IMR-90 (cell line): ENCODE measurements around the gene SMIM44. TPM values are rescaled to one million over a fixed set of nuclear protein-coding genes. Genes with fewer than 3 reads are reported as not detected.
A peak's percentile ranks its signal among the peaks of the same experiment; 100 is the strongest.

Source experiments
- ATAC-seq: fragments of 200-7000 bp; cut with Tn5 transposase; 2 replicates; pipeline ENCODE4 v1.9.1; 2020; ENCODE audit warnings: low read depth, mild to moderate bottlenecking, moderate library complexity
- BruUV-seq: library from RNA; stranded (reverse); fragments of 400-500 nt; replicated peaks from 2 replicates; lab custom pipeline; 2021; lab: Mats Ljungman, UMichigan
- CTCF ChIA-PET: fragments of 300-600 bp; formaldehyde crosslinking; extraction: SDS; loops from one replicate; lab custom pipeline; 2021; ENCODE audit warnings: antibody characterized with exemption; lab: Yijun Ruan, JAX
- POLR2A ChIA-PET: fragments of 300-600 bp; sonication (Branson Sonifier 250); formaldehyde crosslinking; loops from one replicate; lab custom pipeline; 2022; ENCODE audit warnings: antibody characterized with exemption; ENCODE audit not compliant: unreplicated experiment; lab: Charles Lee
- DNase-seq: peaks from one replicate; pipeline ENCODE4 v3.0.0; 2013
- H2AFZ ChIP-seq: replicated peaks from 2 replicates; pipeline ENCODE3; 2013; ENCODE audit warnings: low read length, mild to moderate bottlenecking; ENCODE audit not compliant: poor library complexity
- H2AK5ac ChIP-seq: 2 replicates; pipeline ENCODE4 v1.6.1; 2013; ENCODE audit warnings: low read depth, low read length, inconsistent platforms
- H2AK9ac ChIP-seq: replicated peaks from 2 replicates; pipeline ENCODE3; 2013; ENCODE audit warnings: mild to moderate bottlenecking, low read depth, low read length, moderate library complexity; ENCODE audit not compliant: poor library complexity
- H2BK120ac ChIP-seq: 2 replicates; pipeline ENCODE4 v1.6.1; 2013; ENCODE audit warnings: low read depth, low read length, inconsistent platforms
- H2BK15ac ChIP-seq: 3 replicates; pipeline ENCODE4 v1.6.1; 2013; ENCODE audit warnings: low read depth, low read length, inconsistent platforms
- H2BK20ac ChIP-seq: 2 replicates; pipeline ENCODE4 v1.6.1; 2013; ENCODE audit warnings: low read depth, mild to moderate bottlenecking, inconsistent platforms, low read length, moderate library complexity
- H2BK5ac ChIP-seq: 2 replicates; pipeline ENCODE4 v1.6.1; 2013; ENCODE audit warnings: mild to moderate bottlenecking, low read depth, low read length, inconsistent platforms; ENCODE audit not compliant: poor library complexity, severe bottlenecking
- H3K14ac ChIP-seq: replicated peaks from 2 replicates; pipeline ENCODE4 v1.6.1; 2013; ENCODE audit warnings: low read depth, low read length, inconsistent platforms
- H3K18ac ChIP-seq: 2 replicates; pipeline ENCODE4 v1.6.1; 2013; ENCODE audit warnings: low read depth, low read length, control low read depth
- H3K23ac ChIP-seq: 2 replicates; pipeline ENCODE4 v1.6.1; 2013; ENCODE audit warnings: low read depth, low read length, inconsistent platforms
- H3K27ac ChIP-seq: 2 replicates; pipeline ENCODE4 v1.5.1; 2013; ENCODE audit warnings: mild to moderate bottlenecking, control low read depth, low read length; ENCODE audit not compliant: insufficient read depth
- H3K27me3 ChIP-seq: 2 replicates; pipeline ENCODE4 v1.6.1; 2013; ENCODE audit warnings: low read length; ENCODE audit not compliant: control insufficient read depth, insufficient read depth
- H3K36me3 ChIP-seq: 2 replicates; pipeline ENCODE4 v1.6.1; 2013; ENCODE audit warnings: low read length, mixed read lengths; ENCODE audit not compliant: control insufficient read depth, insufficient read depth
- H3K4ac ChIP-seq: 2 replicates; pipeline ENCODE4 v1.6.1; 2013; ENCODE audit warnings: low read depth, low read length, inconsistent platforms
- H3K4me1 ChIP-seq: 2 replicates; pipeline ENCODE4 v1.6.1; 2013; ENCODE audit warnings: low read length, mixed read lengths; ENCODE audit not compliant: control insufficient read depth, insufficient read depth
- H3K4me2 ChIP-seq: 2 replicates; pipeline ENCODE4 v1.6.1; 2013; ENCODE audit warnings: low read depth, mild to moderate bottlenecking, control low read depth, low read length, moderate library complexity
- H3K4me3 ChIP-seq: 2 replicates; pipeline ENCODE4 v1.5.1; 2013; ENCODE audit warnings: low read depth, mild to moderate bottlenecking, control low read depth, low read length, moderate library complexity; ENCODE audit not compliant: insufficient read depth
- H3K56ac ChIP-seq: 2 replicates; pipeline ENCODE4 v1.6.1; 2013; ENCODE audit warnings: low read length, inconsistent platforms; ENCODE audit not compliant: insufficient read depth; ENCODE audit errors: extremely low read depth
- H3K79me1 ChIP-seq, 2 experiments: 2 replicates each; pipeline ENCODE4 v1.6.1; 2013; ENCODE audit warnings: low read length in 2 of 2, inconsistent platforms in 1 of 2, low read depth in 1 of 2
- H3K9ac ChIP-seq: 2 replicates; pipeline ENCODE4 v1.6.1; 2013; ENCODE audit warnings: low read depth, low read length, control low read depth
- H3K9me1 ChIP-seq: 2 replicates; pipeline ENCODE4 v1.6.1; 2013; ENCODE audit warnings: low read length, inconsistent platforms; ENCODE audit not compliant: insufficient read depth
- H3K9me3 ChIP-seq: 2 replicates; pipeline ENCODE4 v1.6.1; 2013; ENCODE audit warnings: low read length; ENCODE audit not compliant: control insufficient read depth, insufficient read depth
- H4K20me1 ChIP-seq: 2 replicates; pipeline ENCODE4 v1.6.1; 2013; ENCODE audit warnings: low read length, inconsistent platforms; ENCODE audit not compliant: insufficient read depth
- H4K5ac ChIP-seq: 2 replicates; pipeline ENCODE4 v1.6.1; 2013; ENCODE audit warnings: mild to moderate bottlenecking, low read depth, low read length, control low read depth
- H4K8ac ChIP-seq, 2 experiments: 2 replicates each; pipeline ENCODE4 v1.6.1; 2013; ENCODE audit warnings: low read depth in 2 of 2, low read length in 2 of 2, control low read depth in 1 of 2, inconsistent platforms in 1 of 2
- H4K91ac ChIP-seq: 2 replicates; pipeline ENCODE4 v1.6.1; 2013; ENCODE audit warnings: low read depth, low read length, inconsistent platforms; ENCODE audit not compliant: insufficient read depth
- CEBPB ChIP-seq: IDR thresholded peaks from 2 replicates; pipeline ENCODE4 v1.6.1; 2012; ENCODE audit warnings: low read depth, low read length, improper control_type of control experiment
- FOS ChIP-seq: fragments of 150-350 bp; IDR thresholded peaks from 2 replicates; pipeline ENCODE4 v1.6.1; 2016; ENCODE audit warnings: low read depth, low read length
- WGBS, 2 experiments: methylation state at CpG; one replicate each; pipeline versions ENCODE4 v1.1.5 to v1.1.7; 2013; ENCODE audit warnings: missing lambda C conversion rate in 2 of 2; ENCODE audit not compliant: insufficient read length in 1 of 2; ENCODE audit errors: extremely low coverage in 2 of 2; 5-methylcytosine and 5-hydroxymethylcytosine counted together
- dilution Hi-C: fragments of 300-500 bp; cut with HindIII; formaldehyde crosslinking; loops from one replicate; pipeline ENCODE4 v1.14.3; 2018; ENCODE audit warnings: low sequenced_read_pairs; ENCODE audit not compliant: unreplicated experiment
- in situ Hi-C: fragments of 300-500 bp; cut with MboI; formaldehyde crosslinking; loops from 3 replicates; pipeline ENCODE4 v1.14.3; 2019; ENCODE audit warnings: low sequenced_read_pairs, inconsistent platforms, mixed read lengths
- intact Hi-C: fragments of 100-400 bp; cut with micrococcal nuclease; formaldehyde crosslinking; loops from 2 replicates; pipeline ENCODE4 v1.10.0; 2022
- polyA plus RNA-seq, 3 experiments: library from polyadenylated mRNA; depleted of rRNA; stranded (reverse); fragments of >200 nt; gene quantifications; 2 replicates each; pipeline ENCODE4 v1.2.3, GENCODE V29; 2012; ENCODE audit warnings: low replicate concordance in 1 of 3
- total RNA-seq: library from RNA; depleted of rRNA; stranded (reverse); fragments of >200 nt; gene quantifications from 2 replicates; pipeline ENCODE4 v1.2.3, GENCODE V29; 2012

Gene SMIM44
- total and polyA plus RNA-seq, 2 of the 4 experiments (the other 2 are of a cell fraction), result not detected

DNA sequence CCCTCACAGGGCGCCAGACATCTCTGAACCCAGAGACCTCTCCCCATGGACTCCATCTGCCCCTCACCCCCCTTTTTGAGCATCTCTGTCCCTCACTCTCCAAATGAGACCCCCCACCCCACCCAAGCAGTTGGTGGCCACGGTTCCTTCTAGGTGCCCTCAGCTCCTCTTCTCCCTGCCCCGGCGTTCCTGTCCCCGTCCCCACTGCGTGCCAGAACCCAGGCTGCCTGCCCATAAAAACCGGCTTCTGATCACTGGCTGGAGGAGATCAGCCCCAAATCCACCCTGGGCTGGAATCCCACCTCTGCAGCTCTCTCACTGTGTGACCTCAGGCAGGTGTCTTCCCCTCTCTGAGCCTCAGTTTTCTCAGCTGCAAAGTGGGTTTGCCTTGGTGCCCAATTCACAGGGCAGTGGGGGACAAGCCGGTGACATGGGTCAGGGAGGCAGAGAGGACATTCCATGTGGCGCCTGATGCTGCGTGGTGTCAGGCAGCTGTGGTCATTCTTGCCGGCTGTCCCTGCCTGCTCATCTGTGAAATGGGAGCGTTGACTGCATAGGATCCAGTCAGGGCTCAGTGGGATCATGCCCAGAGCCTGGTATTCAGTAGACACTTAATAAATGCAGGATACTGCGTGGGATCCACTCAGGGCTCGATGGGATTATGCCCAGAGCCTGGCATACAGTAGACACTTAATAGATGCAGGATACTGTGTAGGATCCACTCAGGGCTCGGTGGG is 28.4 kb downstream of the SMIM44 start:
- in situ Hi-C loops (no loop called here), intact Hi-C loops (no loop called here), dilution Hi-C loops (no loop called here)
- Histone ChIP-seq H3K4me2 (no peak overlapping the region), H3K4ac (no peak overlapping the region), H2BK5ac (no peak overlapping the region), H4K20me1 (peaks cover 57% of the 10 kb centered on the region), H4K8ac (no peak overlapping the region; a peak in 1 of 4 replicates), H3K27ac (no peak overlapping the region), H4K5ac (no peak overlapping the region), H3K56ac (no peak overlapping the region), H3K9ac (no peak overlapping the region), H3K79me1 (peaks cover 38 to 74% of the 10 kb centered on the region in 2 experiments), H3K4me1 (peaks cover 27% of the 10 kb centered on the region), H4K91ac (no peak overlapping the region), H3K36me3 (peaks cover 53% of the 10 kb centered on the region), H2BK15ac (no peak overlapping the region), H3K9me3 (no peaks in the 10 kb centered on the region), H3K9me1 (peaks cover 10% of the 10 kb centered on the region), H3K4me3 (no peak overlapping the region), H3K23ac (no peak overlapping the region), H2AK5ac (peak overlapping the region; percentile 27), H3K18ac (no peak overlapping the region), H2BK120ac (no peak overlapping the region), H2BK20ac (no peak overlapping the region), H3K27me3 (no peaks in the 10 kb centered on the region), H2AK9ac (no peak overlapping the region), H3K14ac (no peak overlapping the region), H2AFZ (no peak overlapping the region)
- ATAC-seq, result no peak
- ChIA-PET POLR2A (no interaction called here), CTCF (interaction anchor here (0.5 kb wide), 1 partner anchor 31 kb away, joined by 3 read pairs; no protein-coding TSS in a partner anchor)
- DNase-seq, result no peak
- WGBS, 2 experiments, result 96% methylated on average over 9 of the region's 15 CpGs; no CpG with 5 or more reads in 1 of the 2 experiments
- BruUV-seq, result no TSS peak
- TF ChIP-seq FOS (no peak), CEBPB (no peak)
